Bronchial epithelial cell (primary cell): Measurements from ENCODE around the gene BCKDK. TPM values are rescaled to one million over a fixed set of nuclear protein-coding genes. Genes with fewer than 3 reads are reported as not detected.
"Not testable (repeated sequence)": the region's sequence is repeated elsewhere in the genome, so short reads cannot be mapped to it uniquely, and the experiment has no call there.

Experiments
- DNase-seq: peaks from one replicate; pipeline ENCODE4 v3.0.0-alpha.2; 2010; ENCODE audit warnings: low read depth
- FAIRE-seq: peaks from 2 replicates; lab custom pipeline; 2011; peaks lifted over from hg19 to GRCh38; lab: Jason Lieb, UNC
- H3K27me3 ChIP-seq: 2 replicates; pipeline ENCODE4 v1.5.1; 2011; ENCODE audit warnings: low read length; ENCODE audit not compliant: control insufficient read depth, insufficient read depth
- H3K36me3 ChIP-seq: 2 replicates; pipeline ENCODE4 v1.5.1; 2011; ENCODE audit warnings: low read length; ENCODE audit not compliant: control insufficient read depth, insufficient read depth
- H3K4me3 ChIP-seq: 2 replicates; pipeline ENCODE4 v1.5.1; 2011; ENCODE audit warnings: mild to moderate bottlenecking, low read depth, low read length, control low read depth
- CTCF ChIP-seq: IDR thresholded peaks from 2 replicates; pipeline ENCODE4 v1.5.1; 2011; ENCODE audit warnings: mild to moderate bottlenecking, moderate library complexity, low read length, control low read depth, inconsistent platforms; ENCODE audit not compliant: insufficient read depth, severe bottlenecking
- total RNA-seq: library from RNA; depleted of rRNA; stranded (reverse); fragments of >200 nt; gene quantifications from 2 replicates; pipeline ENCODE4 v1.2.1, GENCODE V29; 2014

The BCKDK gene
- total RNA-seq, 1 donor from 2014 or later, result 7.9 TPM

DNA sequence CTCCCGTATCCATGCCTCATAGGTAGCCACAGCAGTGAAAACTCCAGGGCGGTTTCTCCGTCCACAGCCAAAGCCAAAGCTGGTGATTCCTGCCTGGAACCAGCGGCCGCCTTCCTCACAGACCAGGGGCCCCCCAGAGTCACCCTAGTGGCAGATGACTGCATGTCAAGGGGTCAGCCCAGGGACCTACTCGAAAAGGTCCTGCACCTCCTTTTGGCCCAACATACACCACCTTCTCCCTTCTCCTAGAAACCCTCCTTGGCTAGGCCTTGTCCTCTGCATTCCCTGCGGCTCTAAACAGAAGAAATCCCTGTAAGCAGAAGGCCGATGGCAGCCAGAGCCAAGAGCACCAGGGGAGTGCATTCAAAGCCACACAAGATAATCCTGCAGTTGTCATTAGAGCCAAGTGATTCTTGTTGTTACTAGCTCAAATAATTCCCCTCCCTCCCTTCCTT lies 35.5 kb downstream of the BCKDK start:
- DNase-seq (no peak), FAIRE-seq (no peak)
- no peaks in the 10 kb centered on the region for H3K27me3 ChIP-seq
- no peaks in the 10 kb centered on the region for H3K36me3 ChIP-seq
- no peak for TF ChIP-seq CTCF
- no peak overlapping the region for H3K4me3 ChIP-seq

DNA sequence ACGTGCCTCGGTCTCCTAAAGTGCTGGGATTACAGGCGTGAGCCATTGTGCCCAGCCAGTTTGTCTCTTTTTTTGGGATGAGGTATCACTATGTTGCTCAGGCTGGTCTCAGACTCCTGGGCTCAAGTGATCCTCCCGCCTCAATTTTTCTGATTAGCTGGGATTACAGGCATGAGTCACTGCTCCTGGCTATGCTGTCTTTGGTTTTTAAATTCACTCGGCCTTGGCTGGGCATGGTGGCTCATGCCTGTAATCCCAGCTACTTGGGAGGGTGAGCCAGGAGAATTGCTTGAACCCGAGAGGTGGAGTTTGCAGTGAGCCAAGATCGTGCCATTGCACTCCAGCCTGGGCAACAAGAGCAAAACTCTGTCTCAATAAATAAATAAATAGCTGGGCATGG lies 36.2 kb downstream of the BCKDK start:
- DNase-seq, H3K4me3 ChIP-seq, FAIRE-seq, H3K27me3 ChIP-seq, H3K36me3 ChIP-seq: not testable (repeated sequence)

DNA sequence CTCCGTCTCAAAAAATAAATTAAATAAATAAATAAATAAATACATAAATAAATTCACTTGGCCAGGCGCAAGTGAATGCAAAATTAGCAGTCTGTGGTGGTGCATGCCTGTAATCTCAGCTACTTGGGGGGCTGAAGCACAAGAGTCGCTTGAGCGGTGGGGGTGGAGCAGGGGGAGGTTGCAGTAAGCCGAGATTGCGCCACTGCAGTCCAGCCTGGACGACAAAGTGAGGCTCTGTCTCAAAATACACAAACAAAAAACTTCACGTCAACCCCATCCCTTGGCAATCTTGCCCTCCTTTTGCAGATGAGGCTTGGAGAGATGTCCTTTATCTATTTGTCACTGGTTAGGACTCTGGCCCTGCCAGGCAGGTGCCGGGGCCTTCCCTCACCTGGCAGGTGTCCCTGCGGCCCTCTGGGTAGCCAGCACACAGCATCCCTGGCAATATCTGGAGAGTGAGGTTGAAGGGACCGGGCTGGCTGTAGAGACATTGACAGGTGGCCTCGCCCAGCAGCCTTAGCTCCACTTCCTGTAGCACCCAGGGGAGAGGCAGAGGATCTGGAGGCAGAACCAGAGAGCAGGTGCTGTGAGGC lies 37.3 kb downstream of the BCKDK start:
- no peaks in the 10 kb centered on the region for H3K27me3 ChIP-seq
- no peak for FAIRE-seq

DNA sequence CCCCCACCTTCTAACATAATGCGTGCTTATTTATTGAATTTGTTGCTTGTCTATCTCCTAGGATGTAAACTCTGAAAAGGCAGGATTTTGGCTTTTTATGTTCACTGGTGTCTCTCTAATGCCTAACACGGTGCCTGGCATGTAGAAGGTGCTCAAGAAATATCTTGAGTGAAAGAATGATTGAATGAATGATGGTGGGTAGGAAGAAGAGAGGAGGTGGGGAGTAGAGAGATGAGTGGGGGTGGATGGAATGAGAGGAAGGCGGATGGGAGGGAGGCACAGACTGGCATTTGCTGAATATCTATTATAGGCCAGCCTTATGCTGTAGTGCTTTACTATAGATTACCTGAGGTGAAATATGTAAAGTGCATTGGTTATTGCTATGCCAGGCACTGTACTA lies 39.4 kb downstream of the BCKDK start:
- no peak for FAIRE-seq

More for the DNA sequence above, 37.3 kb downstream of the BCKDK start:
- H3K4me3 ChIP-seq, result no peak overlapping the region
- no peak for DNase-seq
- no peak for TF ChIP-seq CTCF
- no peaks in the 10 kb centered on the region for H3K36me3 ChIP-seq

DNA sequence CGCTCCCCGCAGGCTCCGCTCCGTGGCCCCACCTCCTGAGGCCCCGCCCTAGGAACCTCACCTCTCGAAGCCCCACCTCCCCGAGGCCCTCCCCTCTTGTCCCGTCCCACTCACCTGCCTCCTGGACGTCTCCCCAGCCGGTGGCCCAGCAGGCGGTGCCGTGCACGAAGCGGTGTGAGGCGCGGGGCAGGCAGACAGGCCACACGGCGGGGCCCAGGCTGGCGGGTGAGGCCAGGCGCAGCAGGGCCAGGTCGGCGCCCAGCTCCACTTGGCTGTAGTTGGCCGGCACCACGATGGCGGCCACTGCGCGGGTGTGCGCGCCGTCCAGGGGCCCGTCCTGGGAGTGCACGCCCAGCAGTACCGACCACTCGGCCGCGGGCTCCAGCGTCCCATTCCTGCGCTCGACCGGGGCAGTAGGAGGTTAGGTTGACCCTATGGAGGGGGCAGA lies 40.1 kb downstream of the BCKDK start:
- H3K36me3 ChIP-seq, result no peaks in the 10 kb centered on the region
- no peak for FAIRE-seq
- H3K4me3 ChIP-seq, result peak overlapping the region; percentile 3
- no peak for TF ChIP-seq CTCF
- DNase-seq, result peak; percentile 44
- no peaks in the 10 kb centered on the region for H3K27me3 ChIP-seq

More for the DNA sequence above, 39.4 kb downstream of the BCKDK start:
- H3K4me3 ChIP-seq, result no peak overlapping the region
- no peak for TF ChIP-seq CTCF
- DNase-seq, result no peak
- no peaks in the 10 kb centered on the region for H3K27me3 ChIP-seq
- H3K36me3 ChIP-seq, result no peaks in the 10 kb centered on the region

DNA sequence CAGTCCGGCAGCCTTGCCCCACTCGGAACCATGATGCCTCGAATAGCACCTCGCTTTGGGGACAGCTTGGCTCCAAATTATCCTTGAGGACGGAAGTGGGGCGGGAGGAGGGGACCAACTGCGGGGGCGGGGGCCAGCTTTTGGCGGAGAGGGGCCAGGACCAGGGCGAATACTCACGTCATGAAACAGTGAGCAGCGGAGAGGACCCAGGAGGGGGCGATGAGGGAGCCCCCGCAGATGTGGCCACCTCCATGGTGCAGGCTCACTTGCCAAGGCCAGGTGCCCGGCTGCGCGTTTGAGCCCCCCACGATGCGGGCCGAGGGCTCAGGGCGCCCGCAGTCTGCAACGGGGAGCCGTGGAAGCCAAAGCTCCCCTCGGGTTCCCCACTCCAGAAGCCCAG lies 40.7 kb downstream of the BCKDK start:
- Histone ChIP-seq H3K4me3 (no peak overlapping the region), H3K27me3 (no peaks in the 10 kb centered on the region), H3K36me3 (no peaks in the 10 kb centered on the region)
- FAIRE-seq (no peak), DNase-seq (no peak)
- TF ChIP-seq CTCF, result no peak
